Prostate gland (tissue), 2 donors: Measurements from ENCODE around the gene RIPOR1. TPM values are rescaled to one million over a fixed set of nuclear protein-coding genes. Genes with fewer than 3 reads are reported as not detected.
"Not testable (repeated sequence)": the region's sequence is repeated elsewhere in the genome, so short reads cannot be mapped to it uniquely, and the experiment has no call there.

Experiments used
- DNase-seq: peaks from one replicate; pipeline ENCODE4 v3.0.0-alpha.2; 2019; ENCODE audit warnings: low spot score
- H3K27ac ChIP-seq, 2 donors: fragments of 200-600 bp; sonication (generic); 2 replicates each; pipeline ENCODE4 v1.5.1; 2017 to 2019
- H3K27me3 ChIP-seq: fragments of 200-600 bp; sonication (generic); replicated peaks from 2 replicates; pipeline ENCODE4 v1.5.1; 2019; ENCODE audit not compliant: insufficient read depth
- H3K36me3 ChIP-seq, 2 donors: fragments of 200-600 bp; sonication (generic); 1 replicate in 1 of 2; 2 replicates in 1 of 2; pipeline versions ENCODE4 v1.5.1 to v1.8.1; 2017 to 2019
- H3K4me1 ChIP-seq: fragments of 200-600 bp; sonication (generic); replicated peaks from 2 replicates; pipeline ENCODE4 v1.5.1; 2019
- H3K4me3 ChIP-seq, 2 donors: fragments of 200-600 bp; sonication (generic); 2 replicates each; pipeline ENCODE4 v1.5.1; 2017 to 2019
- H3K9me3 ChIP-seq: fragments of 200-600 bp; sonication (generic); 2 replicates; pipeline ENCODE4 v1.5.1; 2017
- POLR2A ChIP-seq: fragments of 450-650 bp; IDR thresholded peaks from one replicate; pipeline ENCODE4 v1.6.1; 2016; ENCODE audit warnings: antibody characterized with exemption, mild to moderate bottlenecking
- POLR2AphosphoS5 ChIP-seq: sonication (generic); formaldehyde crosslinking; IDR thresholded peaks from one replicate; pipeline ENCODE4 v1.6.1; 2017; ENCODE audit warnings: antibody characterized with exemption
- WGBS: methylation state at CpG from one replicate; pipeline ENCODE4 v1.1.5; 2018; 5-methylcytosine and 5-hydroxymethylcytosine counted together
- intact Hi-C: fragments of 100-400 bp; cut with DNase I; formaldehyde crosslinking; loops from one replicate; pipeline ENCODE4 v1.14.2; 2022
- total RNA-seq, 2 donors: library from RNA; depleted of rRNA; stranded (reverse); fragments of >200 nt; gene quantifications; one replicate each; pipeline ENCODE4 v1.1.0, GENCODE V29; 2016
- TF ChIP-seq, protein P1 (sequence below), 4 experiments: fragments of 200-600 bp in 2 of 4; fragments of 450-650 bp in 2 of 4; sonication (generic) in 2 of 4; IDR thresholded peaks; 1 replicate in 3 of 4; 2 replicates in 1 of 4; pipeline ENCODE4 v1.5.1; 2016 to 2019; ENCODE audit warnings: antibody characterized with exemption in 4 of 4, mild to moderate bottlenecking in 2 of 4, moderate library complexity in 2 of 4

The RIPOR1 gene
- total RNA-seq, 2 donors from 2014 or later, result 32.5 to 121 TPM

DNA sequence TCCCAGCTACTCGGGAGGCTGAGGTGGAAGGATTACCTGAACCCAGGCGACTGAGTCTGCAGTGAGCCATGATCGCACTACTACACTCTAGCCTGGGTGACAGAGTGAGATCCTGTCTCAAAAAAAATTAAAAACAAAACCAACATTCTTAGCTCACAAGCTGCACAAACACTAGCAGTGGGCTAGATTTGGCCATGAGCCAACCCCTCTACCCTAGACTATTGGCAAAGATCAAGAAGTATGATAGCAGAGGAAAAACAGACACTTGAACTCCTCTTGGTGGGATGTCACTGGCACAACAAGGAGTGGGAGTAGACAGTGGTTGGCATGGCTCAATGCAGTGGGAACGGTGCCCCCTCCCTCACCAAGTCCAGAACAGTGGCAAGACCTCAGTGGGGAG is 19.6 kb upstream of the RIPOR1 start:
- Histone ChIP-seq H3K36me3 (no peaks in the 10 kb centered on the region), H3K27me3 (no peaks in the 10 kb centered on the region), H3K4me1 (no peaks in the 10 kb centered on the region), H3K27ac (no peak overlapping the region), H3K4me3 (no peak overlapping the region), H3K9me3 (no peaks in the 10 kb centered on the region)
- intact Hi-C loops, result no loop called here
- TF ChIP-seq, protein P1, sequence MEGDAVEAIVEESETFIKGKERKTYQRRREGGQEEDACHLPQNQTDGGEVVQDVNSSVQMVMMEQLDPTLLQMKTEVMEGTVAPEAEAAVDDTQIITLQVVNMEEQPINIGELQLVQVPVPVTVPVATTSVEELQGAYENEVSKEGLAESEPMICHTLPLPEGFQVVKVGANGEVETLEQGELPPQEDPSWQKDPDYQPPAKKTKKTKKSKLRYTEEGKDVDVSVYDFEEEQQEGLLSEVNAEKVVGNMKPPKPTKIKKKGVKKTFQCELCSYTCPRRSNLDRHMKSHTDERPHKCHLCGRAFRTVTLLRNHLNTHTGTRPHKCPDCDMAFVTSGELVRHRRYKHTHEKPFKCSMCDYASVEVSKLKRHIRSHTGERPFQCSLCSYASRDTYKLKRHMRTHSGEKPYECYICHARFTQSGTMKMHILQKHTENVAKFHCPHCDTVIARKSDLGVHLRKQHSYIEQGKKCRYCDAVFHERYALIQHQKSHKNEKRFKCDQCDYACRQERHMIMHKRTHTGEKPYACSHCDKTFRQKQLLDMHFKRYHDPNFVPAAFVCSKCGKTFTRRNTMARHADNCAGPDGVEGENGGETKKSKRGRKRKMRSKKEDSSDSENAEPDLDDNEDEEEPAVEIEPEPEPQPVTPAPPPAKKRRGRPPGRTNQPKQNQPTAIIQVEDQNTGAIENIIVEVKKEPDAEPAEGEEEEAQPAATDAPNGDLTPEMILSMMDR (IDR thresholded peaks at IDR 0.05), result no peak
- TF ChIP-seq POLR2A (no peak), POLR2AphosphoS5 (no peak)
- WGBS, result 79% methylated on average over 4 of the region's 4 CpGs
- DNase-seq, result no peak

DNA sequence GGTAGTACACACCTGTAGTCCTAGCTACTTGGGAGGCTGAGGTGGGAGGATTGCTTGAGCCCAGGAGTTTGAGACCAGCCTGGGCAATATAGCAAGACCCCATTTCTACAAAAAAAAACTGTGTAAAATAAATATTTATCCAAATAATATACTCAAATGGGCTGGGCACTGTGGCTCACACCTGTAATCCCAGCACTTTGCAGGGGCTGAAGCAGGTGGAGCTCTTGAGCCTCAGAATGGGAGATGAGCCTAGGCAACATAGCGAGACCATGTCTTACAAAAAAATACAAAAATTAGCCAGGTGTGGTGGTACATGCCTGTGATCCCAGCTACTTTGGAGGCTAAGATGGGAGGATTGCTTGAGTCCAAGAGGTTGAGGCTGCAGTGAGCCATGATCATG is 14.7 kb upstream of the RIPOR1 start:
- DNase-seq, H3K9me3 ChIP-seq, H3K27me3 ChIP-seq, H3K36me3 ChIP-seq, H3K27ac ChIP-seq, H3K4me1 ChIP-seq, H3K4me3 ChIP-seq, intact Hi-C loops: not testable (repeated sequence)
- WGBS, result 96% methylated on average over 1 of the region's 1 CpG

- intact Hi-C loops, result no loop called here
- Histone ChIP-seq H3K27me3 (no peaks in the 10 kb centered on the region), H3K36me3 (no peaks in the 10 kb centered on the region), H3K9me3 (no peaks in the 10 kb centered on the region), H3K27ac (no peak overlapping the region), H3K4me3 (no peak overlapping the region), H3K4me1 (no peaks in the 10 kb centered on the region)
- WGBS, result 14% methylated on average over 8 of the region's 8 CpGs
- DNase-seq, result peak; percentile 64
- TF ChIP-seq POLR2A (no peak), POLR2AphosphoS5 (peak; percentile 31)
- TF ChIP-seq, protein P1 (IDR thresholded peaks at IDR 0.05), result peak; percentile 11 to 69 (median 56)
Measured at GRCh38 chr16:67514382-67514828, 14.2 kb upstream of the RIPOR1 start.

DNA sequence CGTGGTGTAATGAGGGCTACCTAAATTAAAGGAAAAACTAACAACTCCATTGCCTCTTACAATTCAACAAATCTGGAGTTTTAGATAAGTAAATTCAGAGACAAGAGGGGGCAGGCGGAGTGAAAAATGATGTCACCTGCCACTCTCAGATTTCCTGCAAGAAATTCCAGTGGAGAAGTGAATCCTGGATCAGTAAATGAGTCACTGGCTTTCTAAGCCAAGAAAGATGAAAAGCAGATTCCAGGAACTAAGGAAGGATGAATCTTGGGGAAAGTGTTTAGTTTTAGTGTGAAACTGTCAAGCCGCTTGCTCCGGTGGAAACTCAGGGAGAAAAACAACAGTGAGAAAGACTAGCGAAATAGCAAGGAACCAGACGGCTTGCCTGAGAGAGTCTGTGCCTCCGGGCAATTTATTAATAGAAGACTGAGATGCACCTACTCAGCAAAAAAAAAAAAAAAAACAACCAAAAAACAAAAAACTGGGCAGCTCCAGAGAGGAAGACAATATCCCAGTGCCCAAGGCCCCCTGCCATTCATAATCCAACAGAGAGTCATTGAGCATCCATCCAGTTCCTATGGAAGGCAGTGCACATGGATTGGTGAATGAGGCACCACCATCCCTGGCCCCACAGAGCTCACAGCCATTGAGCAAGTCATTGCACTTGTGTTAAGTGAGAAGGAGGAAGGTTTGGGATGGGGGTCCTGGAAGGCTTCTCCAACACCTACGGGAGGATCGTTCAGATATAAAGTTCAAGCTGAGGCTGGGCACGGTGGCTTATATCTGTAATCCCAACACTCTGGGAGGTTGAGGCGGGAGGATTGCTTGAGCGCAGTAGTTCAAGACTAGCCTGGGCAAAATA is 12.1 kb upstream of the RIPOR1 start:
- H3K4me3 ChIP-seq, result no peak overlapping the region
- no peaks in the 10 kb centered on the region for H3K9me3 ChIP-seq
- H3K27ac ChIP-seq, result no peak overlapping the region
- WGBS, result 78% methylated on average over 12 of the region's 12 CpGs
- H3K27me3 ChIP-seq, result no peaks in the 10 kb centered on the region
- intact Hi-C loops, result no loop called here
- H3K4me1 ChIP-seq, result no peaks in the 10 kb centered on the region
- TF ChIP-seq, protein P1 (IDR thresholded peaks at IDR 0.05), result no peak
- no peak for TF ChIP-seq POLR2A
- no peak for TF ChIP-seq POLR2AphosphoS5
- H3K36me3 ChIP-seq, result no peaks in the 10 kb centered on the region
- no peak for DNase-seq

GRCh38 chr16:67517155-67517445 is 11.5 kb upstream of the RIPOR1 start:
- TF ChIP-seq POLR2AphosphoS5, result no peak
- TF ChIP-seq POLR2A, result no peak
- TF ChIP-seq, protein P1 (IDR thresholded peaks at IDR 0.05), result no peak
- DNase-seq, result no peak
- H3K4me1 ChIP-seq, result no peaks in the 10 kb centered on the region
- H3K36me3 ChIP-seq, result no peaks in the 10 kb centered on the region
- intact Hi-C loops, result no loop called here
- H3K27ac ChIP-seq, result no peak overlapping the region
- H3K4me3 ChIP-seq, result no peak overlapping the region
- 89% methylated on average over 3 of the region's 3 CpGs for WGBS
- H3K9me3 ChIP-seq, result no peaks in the 10 kb centered on the region
- H3K27me3 ChIP-seq, result no peaks in the 10 kb centered on the region
